Neural cell (in vitro differentiated cells): ENCODE measurements around the gene DNHD1.

Experiments used
- EP300 ChIP-seq: fragments of 450-650 bp; conservative IDR thresholded peaks from 2 replicates; pipeline ENCODE4 v1.6.1; 2014; ENCODE audit warnings: antibody characterized with exemption, mild to moderate bottlenecking, moderate library complexity; ENCODE audit not compliant: poor library complexity, severe bottlenecking
- RAD21 ChIP-seq: fragments of 450-650 bp; conservative IDR thresholded peaks from 2 replicates; pipeline ENCODE4 v1.6.1; 2014; ENCODE audit warnings: antibody characterized with exemption, mild to moderate bottlenecking, moderate library complexity
- SMC3 ChIP-seq: fragments of 450-650 bp; conservative IDR thresholded peaks from 2 replicates; pipeline ENCODE4 v1.6.1; 2014; ENCODE audit warnings: antibody characterized with exemption, mild to moderate bottlenecking, moderate library complexity; ENCODE audit not compliant: poor library complexity
- TF ChIP-seq, protein P1 (sequence below): fragments of 450-650 bp; IDR thresholded peaks from 2 replicates; pipeline ENCODE4 v1.5.1; 2014; ENCODE audit warnings: antibody characterized with exemption, mild to moderate bottlenecking, moderate library complexity; ENCODE audit not compliant: poor library complexity, severe bottlenecking

DNA sequence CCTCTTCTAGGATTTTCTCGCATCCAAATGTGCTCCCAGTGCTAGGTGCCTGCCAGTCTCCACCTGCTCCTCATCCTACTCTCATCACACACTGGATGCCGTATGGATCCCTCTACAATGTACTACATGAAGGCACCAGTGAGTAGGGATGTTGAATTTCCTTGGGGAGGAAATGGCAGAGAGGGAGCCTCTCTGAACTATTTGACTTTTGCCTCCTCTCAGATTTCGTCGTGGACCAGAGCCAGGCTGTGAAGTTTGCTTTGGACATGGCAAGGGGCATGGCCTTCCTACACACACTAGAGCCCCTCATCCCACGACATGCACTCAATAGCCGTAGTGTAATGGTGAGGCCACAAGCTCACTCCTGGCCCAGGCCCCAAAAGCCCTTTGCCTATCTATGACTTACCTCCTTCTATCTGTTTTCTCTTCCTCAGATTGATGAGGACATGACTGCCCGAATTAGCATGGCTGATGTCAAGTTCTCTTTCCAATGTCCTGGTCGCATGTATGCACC is 112.5 kb downstream of the DNHD1 start:
- TF ChIP-seq EP300 (no peak), RAD21 (no peak), SMC3 (no peak)
- TF ChIP-seq, protein P1, sequence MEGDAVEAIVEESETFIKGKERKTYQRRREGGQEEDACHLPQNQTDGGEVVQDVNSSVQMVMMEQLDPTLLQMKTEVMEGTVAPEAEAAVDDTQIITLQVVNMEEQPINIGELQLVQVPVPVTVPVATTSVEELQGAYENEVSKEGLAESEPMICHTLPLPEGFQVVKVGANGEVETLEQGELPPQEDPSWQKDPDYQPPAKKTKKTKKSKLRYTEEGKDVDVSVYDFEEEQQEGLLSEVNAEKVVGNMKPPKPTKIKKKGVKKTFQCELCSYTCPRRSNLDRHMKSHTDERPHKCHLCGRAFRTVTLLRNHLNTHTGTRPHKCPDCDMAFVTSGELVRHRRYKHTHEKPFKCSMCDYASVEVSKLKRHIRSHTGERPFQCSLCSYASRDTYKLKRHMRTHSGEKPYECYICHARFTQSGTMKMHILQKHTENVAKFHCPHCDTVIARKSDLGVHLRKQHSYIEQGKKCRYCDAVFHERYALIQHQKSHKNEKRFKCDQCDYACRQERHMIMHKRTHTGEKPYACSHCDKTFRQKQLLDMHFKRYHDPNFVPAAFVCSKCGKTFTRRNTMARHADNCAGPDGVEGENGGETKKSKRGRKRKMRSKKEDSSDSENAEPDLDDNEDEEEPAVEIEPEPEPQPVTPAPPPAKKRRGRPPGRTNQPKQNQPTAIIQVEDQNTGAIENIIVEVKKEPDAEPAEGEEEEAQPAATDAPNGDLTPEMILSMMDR: no peak
